ENCODE measurements around the gene TMEM63C.

TMEM63C gene

DNA sequence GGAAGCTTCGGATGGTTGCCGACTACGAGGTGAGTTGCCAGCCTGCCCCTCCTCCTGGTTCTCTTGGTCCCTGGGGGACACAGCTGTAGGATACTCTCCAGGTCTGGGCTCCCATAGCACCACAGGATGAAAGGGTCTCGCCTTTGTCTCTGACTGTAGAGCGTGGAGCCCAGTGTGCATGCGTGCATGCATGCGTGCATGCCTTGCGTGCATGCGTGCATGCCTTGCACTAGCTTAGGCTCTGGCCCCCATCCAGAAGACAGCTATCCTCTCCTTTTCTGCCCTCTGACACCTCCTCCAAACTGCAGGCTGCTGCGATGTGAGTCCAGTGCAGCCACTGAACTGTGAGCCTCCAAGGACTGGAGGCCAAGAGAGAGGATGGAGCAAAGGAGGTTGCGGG lies 70.3 kb downstream of the TMEM63C start:
- CTCF ChIA-PET: no interaction called here
- TF ChIP-seq ZFP69B (tag by site-specific recombination; IDR thresholded peaks at IDR 0.05) (no peak), ZIC2 (tag by site-specific recombination; IDR thresholded peaks at IDR 0.05) (no peak), ZNF544 (tag by site-specific recombination; IDR thresholded peaks at IDR 0.05) (no peak), SETDB1 (IDR thresholded peaks at IDR 0.05; ENCODE audit: insufficient read length, low read length) (no peak), ZNF24 (tag by site-specific recombination; IDR thresholded peaks at IDR 0.05) (no peak)
- TF ChIP-seq, protein P1, sequence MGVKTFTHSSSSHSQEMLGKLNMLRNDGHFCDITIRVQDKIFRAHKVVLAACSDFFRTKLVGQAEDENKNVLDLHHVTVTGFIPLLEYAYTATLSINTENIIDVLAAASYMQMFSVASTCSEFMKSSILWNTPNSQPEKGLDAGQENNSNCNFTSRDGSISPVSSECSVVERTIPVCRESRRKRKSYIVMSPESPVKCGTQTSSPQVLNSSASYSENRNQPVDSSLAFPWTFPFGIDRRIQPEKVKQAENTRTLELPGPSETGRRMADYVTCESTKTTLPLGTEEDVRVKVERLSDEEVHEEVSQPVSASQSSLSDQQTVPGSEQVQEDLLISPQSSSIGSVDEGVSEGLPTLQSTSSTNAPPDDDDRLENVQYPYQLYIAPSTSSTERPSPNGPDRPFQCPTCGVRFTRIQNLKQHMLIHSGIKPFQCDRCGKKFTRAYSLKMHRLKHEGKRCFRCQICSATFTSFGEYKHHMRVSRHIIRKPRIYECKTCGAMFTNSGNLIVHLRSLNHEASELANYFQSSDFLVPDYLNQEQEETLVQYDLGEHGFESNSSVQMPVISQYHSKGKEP (tag by site-specific recombination; IDR thresholded peaks at IDR 0.05): peak; percentile 83; the same call in 1 of the 2 replicates
- TF ChIP-seq, protein P2, sequence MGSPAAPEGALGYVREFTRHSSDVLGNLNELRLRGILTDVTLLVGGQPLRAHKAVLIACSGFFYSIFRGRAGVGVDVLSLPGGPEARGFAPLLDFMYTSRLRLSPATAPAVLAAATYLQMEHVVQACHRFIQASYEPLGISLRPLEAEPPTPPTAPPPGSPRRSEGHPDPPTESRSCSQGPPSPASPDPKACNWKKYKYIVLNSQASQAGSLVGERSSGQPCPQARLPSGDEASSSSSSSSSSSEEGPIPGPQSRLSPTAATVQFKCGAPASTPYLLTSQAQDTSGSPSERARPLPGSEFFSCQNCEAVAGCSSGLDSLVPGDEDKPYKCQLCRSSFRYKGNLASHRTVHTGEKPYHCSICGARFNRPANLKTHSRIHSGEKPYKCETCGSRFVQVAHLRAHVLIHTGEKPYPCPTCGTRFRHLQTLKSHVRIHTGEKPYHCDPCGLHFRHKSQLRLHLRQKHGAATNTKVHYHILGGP (tag by site-specific recombination; IDR thresholded peaks at IDR 0.05): no peak
- H3K36me3 ChIP-seq (ENCODE audit: control insufficient read depth in 2 of 2, insufficient read depth in 1 of 2, low read length in 2 of 2): peaks cover 0 to 14% of the 10 kb centered on the region in 2 experiments; a peak in 1 of 3 replicates
- H3K27ac ChIP-seq (ENCODE audit: extremely low read depth, low read depth, low read length): no peak overlapping the region
- no peaks in the 10 kb centered on the region for H3K4me1 ChIP-seq (ENCODE audit: control insufficient read depth, insufficient read depth, low read length)
- H3K4me3 ChIP-seq (ENCODE audit: low read depth, low read length): no peak overlapping the region
- POLR2A ChIA-PET: no interaction called here
- H3K9me3 ChIP-seq (ENCODE audit: control insufficient read depth, insufficient read depth, low read depth, low read length): no peaks in the 10 kb centered on the region

DNA sequence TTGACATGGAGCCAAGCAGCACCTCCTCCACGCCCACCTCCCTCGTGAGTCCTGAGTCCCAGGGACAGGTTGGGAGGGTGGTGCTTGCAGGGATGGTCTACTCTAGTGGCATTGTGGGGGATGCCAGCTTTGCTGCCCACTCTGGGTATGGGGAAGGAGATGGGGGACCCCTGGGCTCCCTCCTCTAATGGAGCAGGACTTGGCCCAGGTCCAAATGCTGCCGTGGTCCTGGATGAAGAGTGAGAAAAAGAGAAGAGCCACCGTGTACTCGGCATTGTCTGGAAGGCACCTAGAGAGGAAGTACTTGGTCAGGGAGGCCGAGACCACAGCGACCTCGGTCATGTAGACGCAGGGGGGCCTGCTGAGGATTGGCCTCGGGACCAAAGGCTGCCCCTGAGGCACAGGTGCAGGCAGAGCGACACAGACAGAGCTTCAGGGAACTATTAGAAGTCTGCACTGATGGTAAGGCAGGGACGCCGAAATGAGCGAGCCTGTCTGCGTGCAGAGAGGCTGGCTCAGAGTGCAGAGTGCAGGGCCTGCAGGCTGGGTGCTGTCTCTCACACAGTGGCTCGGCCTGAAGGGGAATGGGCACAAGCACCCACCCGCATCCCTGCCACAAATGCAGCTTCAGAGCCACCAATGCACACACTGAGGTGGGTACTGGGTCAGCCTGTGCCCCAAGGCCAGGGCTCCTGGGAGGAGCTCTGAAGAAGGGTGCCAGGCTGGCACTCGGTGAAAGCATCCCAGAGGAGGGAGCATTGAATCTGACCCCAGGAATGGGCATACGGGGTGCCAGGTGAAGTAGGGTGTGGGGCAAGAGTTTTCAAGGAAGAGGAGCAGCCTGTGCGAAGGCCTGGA lies 72.0 kb downstream of the TMEM63C start:
- Histone ChIP-seq H3K4me3 (ENCODE audit: low read depth, low read length) (no peak overlapping the region), H3K36me3 (ENCODE audit: control insufficient read depth in 2 of 2, insufficient read depth in 1 of 2, low read length in 2 of 2) (peaks cover 0 to 12% of the 10 kb centered on the region in 2 experiments; a peak in 1 of 3 replicates), H3K4me1 (ENCODE audit: control insufficient read depth, insufficient read depth, low read length) (no peaks in the 10 kb centered on the region), H3K27ac (ENCODE audit: extremely low read depth, low read depth, low read length) (no peak overlapping the region), H3K9me3 (ENCODE audit: control insufficient read depth, insufficient read depth, low read depth, low read length) (no peaks in the 10 kb centered on the region)
- TF ChIP-seq OSR2 (tag by site-specific recombination; IDR thresholded peaks at IDR 0.05) (no peak), ZFHX2 (tag by site-specific recombination; conservative IDR thresholded peaks at IDR 0.05) (0 out of 2 replicates have a peak, but pooled peaks have one; percentile 16), ZNF548 (tag by site-specific recombination; IDR thresholded peaks at IDR 0.05) (no peak), ZNF623 (tag by site-specific recombination; IDR thresholded peaks at IDR 0.05) (no peak), ZNF791 (tag by site-specific recombination; IDR thresholded peaks at IDR 0.05) (no peak)
- ChIA-PET POLR2A (no interaction called here), CTCF (interaction anchor here (0.5 to 0.6 kb wide), 2 partner anchors 47 to 138 kb away, joined by 3 read pairs; no protein-coding TSS in a partner anchor)

DNA sequence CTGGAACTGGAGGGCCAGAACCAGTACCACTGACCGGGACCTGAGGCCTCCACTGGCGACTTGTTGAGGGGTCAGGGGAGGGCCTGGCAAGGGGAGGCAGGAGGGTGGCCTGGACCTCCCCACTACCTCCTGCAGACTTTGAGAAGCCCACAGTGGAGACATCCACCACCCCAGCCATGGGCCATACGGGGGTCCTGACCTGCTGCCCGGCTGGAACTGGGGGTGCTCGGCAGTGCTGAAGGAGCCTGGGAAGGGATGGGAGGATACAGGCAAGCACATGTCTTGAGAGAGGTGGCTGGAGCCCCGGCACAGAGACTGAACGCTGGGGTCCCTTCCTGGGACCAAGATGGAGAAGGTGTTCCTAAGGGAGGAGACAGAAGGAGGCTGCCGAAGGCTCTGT lies 75.1 kb downstream of the TMEM63C start:
- H3K4me1 ChIP-seq (ENCODE audit: control insufficient read depth, insufficient read depth, low read length): no peaks in the 10 kb centered on the region
- H3K4me3 ChIP-seq (ENCODE audit: low read depth, low read length): no peak overlapping the region
- H3K9me3 ChIP-seq (ENCODE audit: control insufficient read depth, insufficient read depth, low read depth, low read length): no peaks in the 10 kb centered on the region
- ChIA-PET CTCF (no interaction called here), POLR2A (no interaction called here)
- no peak for TF ChIP-seq ZNF621 (tag by site-specific recombination; IDR thresholded peaks at IDR 0.05)
- TF ChIP-seq, protein P3, sequence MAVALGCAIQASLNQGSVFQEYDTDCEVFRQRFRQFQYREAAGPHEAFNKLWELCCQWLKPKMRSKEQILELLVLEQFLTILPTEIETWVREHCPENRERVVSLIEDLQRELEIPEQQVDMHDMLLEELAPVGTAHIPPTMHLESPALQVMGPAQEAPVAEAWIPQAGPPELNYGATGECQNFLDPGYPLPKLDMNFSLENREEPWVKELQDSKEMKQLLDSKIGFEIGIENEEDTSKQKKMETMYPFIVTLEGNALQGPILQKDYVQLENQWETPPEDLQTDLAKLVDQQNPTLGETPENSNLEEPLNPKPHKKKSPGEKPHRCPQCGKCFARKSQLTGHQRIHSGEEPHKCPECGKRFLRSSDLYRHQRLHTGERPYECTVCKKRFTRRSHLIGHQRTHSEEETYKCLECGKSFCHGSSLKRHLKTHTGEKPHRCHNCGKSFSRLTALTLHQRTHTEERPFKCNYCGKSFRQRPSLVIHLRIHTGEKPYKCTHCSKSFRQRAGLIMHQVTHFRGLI (tag by site-specific recombination; IDR thresholded peaks at IDR 0.05): no peak
- TF ChIP-seq ZNF629 (tag by site-specific recombination; IDR thresholded peaks at IDR 0.05): no peak
- TF ChIP-seq ZNF239 (tag by site-specific recombination; IDR thresholded peaks at IDR 0.05): no peak
- no peak for TF ChIP-seq ZNF175 (tag by site-specific recombination; IDR thresholded peaks at IDR 0.05)
- no peak for TF ChIP-seq ZIC2 (tag by site-specific recombination; IDR thresholded peaks at IDR 0.05)
- TF ChIP-seq ZNF521 (tag by site-specific recombination; IDR thresholded peaks at IDR 0.05): no peak
- TF ChIP-seq ZNF623 (tag by site-specific recombination; IDR thresholded peaks at IDR 0.05): no peak
- no peak for TF ChIP-seq ZNF701 (tag by site-specific recombination; IDR thresholded peaks at IDR 0.05)
- TF ChIP-seq, protein P4, sequence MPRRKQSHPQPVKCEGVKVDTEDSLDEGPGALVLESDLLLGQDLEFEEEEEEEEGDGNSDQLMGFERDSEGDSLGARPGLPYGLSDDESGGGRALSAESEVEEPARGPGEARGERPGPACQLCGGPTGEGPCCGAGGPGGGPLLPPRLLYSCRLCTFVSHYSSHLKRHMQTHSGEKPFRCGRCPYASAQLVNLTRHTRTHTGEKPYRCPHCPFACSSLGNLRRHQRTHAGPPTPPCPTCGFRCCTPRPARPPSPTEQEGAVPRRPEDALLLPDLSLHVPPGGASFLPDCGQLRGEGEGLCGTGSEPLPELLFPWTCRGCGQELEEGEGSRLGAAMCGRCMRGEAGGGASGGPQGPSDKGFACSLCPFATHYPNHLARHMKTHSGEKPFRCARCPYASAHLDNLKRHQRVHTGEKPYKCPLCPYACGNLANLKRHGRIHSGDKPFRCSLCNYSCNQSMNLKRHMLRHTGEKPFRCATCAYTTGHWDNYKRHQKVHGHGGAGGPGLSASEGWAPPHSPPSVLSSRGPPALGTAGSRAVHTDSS (tag by site-specific recombination; IDR thresholded peaks at IDR 0.05): no peak
- no peak for TF ChIP-seq TRIM28 (IDR thresholded peaks at IDR 0.05; ENCODE audit: borderline replicate concordance, low read length)
- TF ChIP-seq ZNF626 (tag by site-specific recombination; IDR thresholded peaks at IDR 0.05): no peak
- TF ChIP-seq, protein P5, sequence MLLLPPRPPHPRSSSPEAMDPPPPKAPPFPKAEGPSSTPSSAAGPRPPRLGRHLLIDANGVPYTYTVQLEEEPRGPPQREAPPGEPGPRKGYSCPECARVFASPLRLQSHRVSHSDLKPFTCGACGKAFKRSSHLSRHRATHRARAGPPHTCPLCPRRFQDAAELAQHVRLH (tag by site-specific recombination; IDR thresholded peaks at IDR 0.05): no peak
- H3K27ac ChIP-seq (ENCODE audit: extremely low read depth, low read depth, low read length): no peak overlapping the region
- peaks cover 0 to 3% of the 10 kb centered on the region in 2 experiments; a peak in 1 of 3 replicates for H3K36me3 ChIP-seq (ENCODE audit: control insufficient read depth in 2 of 2, insufficient read depth in 1 of 2, low read length in 2 of 2)
